GM12878 (cell line): ENCODE data around the gene DIAPH3. TPM values are rescaled to one million over a fixed set of nuclear protein-coding genes. Genes with fewer than 3 reads are reported as not detected.

Experiments used
- ATAC-seq: fragments of 200-7000 bp; cut with Tn5 transposase; 3 replicates; pipeline ENCODE4 v1.9.1; 2020; ENCODE audit warnings: mild to moderate bottlenecking, moderate library complexity
- BruUV-seq: library from RNA; stranded (reverse); fragments of 400-500 nt; replicated peaks from 2 replicates; lab custom pipeline; 2021; lab: Mats Ljungman, UMichigan
- CTCF ChIA-PET: fragments of 300-600 bp; sonication (Branson Sonifier 250); formaldehyde crosslinking; extraction: SDS; loops from one replicate; lab custom pipeline; 2021; ENCODE audit warnings: inconsistent platforms; lab: Yijun Ruan, JAX
- POLR2A ChIA-PET: fragments of 350-600 bp; formaldehyde crosslinking; extraction: SDS; loops from one replicate; lab custom pipeline; 2021; ENCODE audit warnings: inconsistent platforms; lab: Charles Lee
- RAD21 ChIA-PET: fragments of 300-600 bp; sonication (Branson Sonifier 250); formaldehyde crosslinking; loops from one replicate; lab custom pipeline; 2023; ENCODE audit warnings: antibody characterized with exemption; ENCODE audit not compliant: unreplicated experiment; lab: Charles Lee
- SMC1A ChIA-PET: fragments of 300-600 bp; sonication (Branson Sonifier 250); formaldehyde crosslinking; loops from one replicate; lab custom pipeline; 2023; ENCODE audit not compliant: unreplicated experiment, uncharacterized antibody; lab: Charles Lee
- DNase-seq: peaks from one replicate; pipeline ENCODE4 v3.0.0-alpha.2; 2011; ENCODE audit warnings: low read depth, low spot score
- FAIRE-seq: peaks from 3 replicates; lab custom pipeline; 2011; peaks lifted over from hg19 to GRCh38; lab: Jason Lieb, UNC
- H2AFZ ChIP-seq: 2 replicates; pipeline ENCODE4 v1.6.0; 2011; ENCODE audit warnings: low read depth, low read length, control low read depth; ENCODE audit not compliant: control insufficient read depth
- H3K27ac ChIP-seq: 2 replicates; pipeline ENCODE4 v1.5.1; 2011; ENCODE audit warnings: control low read depth; ENCODE audit not compliant: control insufficient read depth, insufficient read depth
- H3K27me3 ChIP-seq, 2 experiments: replicated peaks in 1 of 2; 2 replicates each; pipeline versions ENCODE4 v1.6.0 to v1.6.1; 2011; ENCODE audit warnings: low read length in 1 of 2; ENCODE audit not compliant: control insufficient read depth in 2 of 2, insufficient read depth in 2 of 2
- H3K36me3 ChIP-seq, 2 experiments: 2 replicates each; pipeline ENCODE4 v1.5.1; 2011; ENCODE audit warnings: low read length in 1 of 2; ENCODE audit not compliant: control insufficient read depth in 2 of 2, insufficient read depth in 2 of 2
- H3K4me1 ChIP-seq: 2 replicates; pipeline ENCODE4 v1.6.1; 2011; ENCODE audit warnings: mild to moderate bottlenecking, low read length, moderate library complexity, mixed read lengths; ENCODE audit not compliant: control insufficient read depth, insufficient read depth
- H3K4me2 ChIP-seq: 2 replicates; pipeline ENCODE4 v1.6.0; 2011; ENCODE audit warnings: control low read depth; ENCODE audit not compliant: control insufficient read depth, insufficient read depth
- H3K4me3 ChIP-seq: fragments of 200-600 bp; sonication (generic); 2 replicates; pipeline ENCODE4 v1.5.1; 2016
- H3K79me2 ChIP-seq: 2 replicates; pipeline ENCODE4 v1.6.0; 2011; ENCODE audit warnings: low read length; ENCODE audit not compliant: control insufficient read depth, insufficient read depth
- H3K9ac ChIP-seq: 2 replicates; pipeline ENCODE4 v1.8.0; 2011; ENCODE audit warnings: low read length, control low read depth, mixed read lengths; ENCODE audit not compliant: control insufficient read depth, insufficient read depth
- H3K9me3 ChIP-seq: replicated peaks from 3 replicates; pipeline ENCODE4 v1.5.1; 2011; ENCODE audit warnings: mild to moderate bottlenecking, low read length; ENCODE audit not compliant: control insufficient read depth, insufficient read depth
- H4K20me1 ChIP-seq: 2 replicates; pipeline ENCODE4 v1.6.0; 2011; ENCODE audit not compliant: control insufficient read depth, insufficient read depth
- BCL11A ChIP-seq: IDR thresholded peaks from 2 replicates; pipeline ENCODE4 v1.6.1; 2011; ENCODE audit warnings: low read depth, low read length
- BCLAF1 ChIP-seq: fragments of 450-650 bp; IDR thresholded peaks from 2 replicates; pipeline ENCODE4 v1.6.1; 2017; ENCODE audit warnings: antibody characterized with exemption, mild to moderate bottlenecking, moderate library complexity
- E2F4 ChIP-seq: IDR thresholded peaks from 2 replicates; pipeline ENCODE4 v1.6.1; 2012; ENCODE audit warnings: low read depth, low read length, improper control_type of control experiment
- MLLT1 ChIP-seq: fragments of 450-650 bp; IDR thresholded peaks from 2 replicates; pipeline ENCODE4 v1.6.1; 2016; ENCODE audit warnings: mild to moderate bottlenecking
- REST ChIP-seq: IDR thresholded peaks from 2 replicates; pipeline ENCODE4 v1.6.1; 2012; ENCODE audit warnings: mild to moderate bottlenecking, low read depth, low read length
- SMC3 ChIP-seq: IDR thresholded peaks from 2 replicates; pipeline ENCODE4 v1.6.1; 2011; ENCODE audit warnings: low read length, improper control_type of control experiment, borderline replicate concordance
- SUZ12 ChIP-seq: fragments of 200-600 bp; sonication (generic); IDR thresholded peaks from one replicate; pipeline ENCODE4 v1.6.1; 2018; ENCODE audit warnings: antibody characterized with exemption, mild to moderate bottlenecking; ENCODE audit not compliant: unreplicated experiment
- TAF1 ChIP-seq: IDR thresholded peaks from 2 replicates; pipeline ENCODE4 v1.6.1; 2011; ENCODE audit warnings: mild to moderate bottlenecking, low read depth, low read length, borderline replicate concordance
- TBL1XR1 ChIP-seq: IDR thresholded peaks from 2 replicates; pipeline ENCODE4 v1.6.1; 2012; ENCODE audit warnings: low read depth, low read length, improper control_type of control experiment
- WGBS: methylation state at CpG from one replicate; pipeline ENCODE4 v1.1.6; 2016; ENCODE audit warnings: low lambda C conversion rate; ENCODE audit not compliant: insufficient replicate concordance, insufficient coverage; ENCODE audit errors: missing lambda C conversion rate; 5-methylcytosine and 5-hydroxymethylcytosine counted together
- in situ Hi-C: fragments of 300-500 bp; cut with MboI; formaldehyde crosslinking; loops from 9 replicates; pipeline ENCODE4 v1.14.3; 2018; ENCODE audit warnings: mixed read lengths
- intact Hi-C: fragments of 100-400 bp; cut with micrococcal nuclease; formaldehyde crosslinking; loops from one replicate; pipeline ENCODE4 v1.14.2; 2022; ENCODE audit not compliant: unreplicated experiment
- polyA plus RNA-seq, 11 experiments: library from polyadenylated mRNA; depleted of rRNA in 4 of 11; unstranded in 6 of 11; stranded (reverse) in 5 of 11; fragments of >200 nt; fragmentation: Nextera tagmentation in 4 of 11; fragmentation: Illumina TruSeq in 1 of 11; extraction: Ambion mirVana in 4 of 11; extraction: Trizol in 1 of 11; gene quantifications; 1 replicate in 1 of 11; 2 replicates in 10 of 11; pipeline versions ENCODE4 v1.2.1 to v1.2.3, GENCODE V29; 2011 to 2016; ENCODE audit warnings: inconsistent platforms in 2 of 11, missing spikeins in 2 of 11, low read depth in 1 of 11
- total RNA-seq, 4 experiments: library from RNA; depleted of rRNA in 3 of 4; stranded (reverse); fragments of >200 nt in 3 of 4; fragmentation: Illumina TruSeq in 1 of 4; extraction: Trizol in 1 of 4; gene quantifications; 2 replicates each; pipeline versions ENCODE4 v1.2.1 to v1.2.3, GENCODE V29; 2013 to 2021
- TF ChIP-seq, protein P1 (sequence below): fragments of 450-650 bp; conservative IDR thresholded peaks from 2 replicates; pipeline ENCODE4 v1.6.1; 2017; ENCODE audit warnings: mild to moderate bottlenecking, moderate library complexity

Gene DIAPH3
- total and polyA plus RNA-seq, 10 of the 15 experiments (the other 5 are each of a cell fraction or from before 2014, with no cell fraction given), result 10.1 to 25.2 (median 15.4) TPM

DNA sequence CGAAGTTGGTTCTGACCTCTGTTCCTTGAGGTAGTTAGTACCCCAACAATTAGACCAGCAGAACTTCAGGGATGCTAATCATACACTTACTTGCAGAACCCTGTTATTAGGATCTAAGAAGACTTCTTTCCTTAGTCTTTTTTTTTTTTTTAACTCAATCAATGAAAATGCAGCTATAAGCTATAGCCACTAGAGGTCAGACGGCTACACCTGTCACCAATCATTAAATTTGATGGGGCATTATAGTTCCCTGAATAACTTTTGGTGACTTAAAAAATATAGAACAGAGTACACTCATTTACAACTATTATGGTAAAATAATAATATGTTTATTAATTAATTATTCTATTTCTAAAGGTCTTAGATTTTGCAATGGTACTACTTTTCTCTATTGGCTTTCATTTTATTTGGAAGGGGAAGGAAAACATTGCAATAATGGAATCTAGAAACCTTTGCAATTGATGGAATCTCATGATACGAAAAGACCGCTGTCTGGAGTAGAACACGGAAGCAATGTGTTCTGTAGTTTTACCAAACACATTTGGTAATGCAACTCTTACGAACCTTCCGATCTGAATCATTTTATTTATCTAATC, 483.2 kb downstream of the DIAPH3 start (continued):
- no peak for TF ChIP-seq E2F4
- no peak for TF ChIP-seq TBL1XR1
- TF ChIP-seq REST, result no peak
- TF ChIP-seq BCL11A, result no peak
- TF ChIP-seq SMC3, result peak; percentile 91; the same call in 1 of the 2 replicates
- TF ChIP-seq, all 136 proteins: peak for 4

DNA sequence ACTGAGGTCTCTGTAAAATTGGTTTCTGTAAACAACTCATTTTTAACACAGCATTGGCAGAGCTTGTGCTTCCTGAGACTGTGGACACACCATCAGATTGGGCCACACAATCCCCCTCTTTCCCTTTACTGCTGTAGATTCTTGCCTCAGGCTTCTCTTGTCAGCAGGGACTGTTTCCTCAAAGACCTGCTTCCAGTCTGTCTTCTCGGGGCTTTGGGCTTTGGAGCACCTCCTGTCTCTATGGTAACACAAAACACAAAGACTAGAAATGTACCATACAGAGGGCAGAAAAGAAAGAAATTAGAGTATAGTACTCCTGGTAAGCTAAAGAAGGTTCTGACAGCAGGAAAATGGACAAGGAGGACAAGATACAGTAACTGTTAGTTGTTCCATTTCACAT, 484.5 kb downstream of the DIAPH3 start:
- intact Hi-C loops, result no loop called here
- in situ Hi-C loops, result loop anchor here (5.0 to 10.0 kb wide), 3 partner anchors 223 to 753 kb away; no protein-coding TSS in a partner anchor
- Histone ChIP-seq H3K4me1 (no peaks in the 10 kb centered on the region), H3K36me3 (no peaks in the 10 kb centered on the region), H3K4me2 (no peak overlapping the region), H3K9ac (no peak overlapping the region), H3K27ac (no peak overlapping the region), H3K27me3 (no peaks in the 10 kb centered on the region), H3K79me2 (no peaks in the 10 kb centered on the region), H2AFZ (no peak overlapping the region), H3K4me3 (no peak overlapping the region), H4K20me1 (no peaks in the 10 kb centered on the region), H3K9me3 (no peaks in the 10 kb centered on the region)
- FAIRE-seq (no peak), DNase-seq (no peak), ATAC-seq (no peak)
- CTCF ChIA-PET, result interaction anchor here (0.6 to 8.1 kb wide), 18 partner anchors 11 to 769 kb away, joined by 3 to 124 read pairs (median 7); no protein-coding TSS in a partner anchor
- SMC1A ChIA-PET, result interaction anchor here (0.8 to 4.5 kb wide), 14 partner anchors 12 to 751 kb away, joined by 3 to 62 read pairs (median 6); no protein-coding TSS in a partner anchor
- POLR2A ChIA-PET, result no interaction called here
- 80% methylated on average over 1 of the region's 1 CpG for WGBS
- no TSS peak for BruUV-seq
- RAD21 ChIA-PET, result interaction anchor here (1.0 to 5.9 kb wide), 9 partner anchors 13 to 752 kb away, joined by 3 to 55 read pairs (median 20); no protein-coding TSS in a partner anchor
- TF ChIP-seq, protein P1, sequence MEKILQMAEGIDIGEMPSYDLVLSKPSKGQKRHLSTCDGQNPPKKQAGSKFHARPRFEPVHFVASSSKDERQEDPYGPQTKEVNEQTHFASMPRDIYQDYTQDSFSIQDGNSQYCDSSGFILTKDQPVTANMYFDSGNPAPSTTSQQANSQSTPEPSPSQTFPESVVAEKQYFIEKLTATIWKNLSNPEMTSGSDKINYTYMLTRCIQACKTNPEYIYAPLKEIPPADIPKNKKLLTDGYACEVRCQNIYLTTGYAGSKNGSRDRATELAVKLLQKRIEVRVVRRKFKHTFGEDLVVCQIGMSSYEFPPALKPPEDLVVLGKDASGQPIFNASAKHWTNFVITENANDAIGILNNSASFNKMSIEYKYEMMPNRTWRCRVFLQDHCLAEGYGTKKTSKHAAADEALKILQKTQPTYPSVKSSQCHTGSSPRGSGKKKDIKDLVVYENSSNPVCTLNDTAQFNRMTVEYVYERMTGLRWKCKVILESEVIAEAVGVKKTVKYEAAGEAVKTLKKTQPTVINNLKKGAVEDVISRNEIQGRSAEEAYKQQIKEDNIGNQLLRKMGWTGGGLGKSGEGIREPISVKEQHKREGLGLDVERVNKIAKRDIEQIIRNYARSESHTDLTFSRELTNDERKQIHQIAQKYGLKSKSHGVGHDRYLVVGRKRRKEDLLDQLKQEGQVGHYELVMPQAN, result no peak
- no peak for TF ChIP-seq BCLAF1
- TF ChIP-seq SUZ12, result no peak
- TF ChIP-seq TAF1, result no peak
- TF ChIP-seq MLLT1, result no peak
